ENCODE measurements around the gene LRRC8B. TPM values are rescaled to one million over a fixed set of nuclear protein-coding genes. Genes with fewer than 3 reads are reported as not detected.
"Not testable (repeated sequence)": the region's sequence is repeated elsewhere in the genome, so short reads cannot be mapped to it uniquely, and the experiment has no call there.

Gene LRRC8B
- total RNA-seq, 3 donors from 2014 or later, result 71.5 to 81.9 (median 73.0) TPM

DNA sequence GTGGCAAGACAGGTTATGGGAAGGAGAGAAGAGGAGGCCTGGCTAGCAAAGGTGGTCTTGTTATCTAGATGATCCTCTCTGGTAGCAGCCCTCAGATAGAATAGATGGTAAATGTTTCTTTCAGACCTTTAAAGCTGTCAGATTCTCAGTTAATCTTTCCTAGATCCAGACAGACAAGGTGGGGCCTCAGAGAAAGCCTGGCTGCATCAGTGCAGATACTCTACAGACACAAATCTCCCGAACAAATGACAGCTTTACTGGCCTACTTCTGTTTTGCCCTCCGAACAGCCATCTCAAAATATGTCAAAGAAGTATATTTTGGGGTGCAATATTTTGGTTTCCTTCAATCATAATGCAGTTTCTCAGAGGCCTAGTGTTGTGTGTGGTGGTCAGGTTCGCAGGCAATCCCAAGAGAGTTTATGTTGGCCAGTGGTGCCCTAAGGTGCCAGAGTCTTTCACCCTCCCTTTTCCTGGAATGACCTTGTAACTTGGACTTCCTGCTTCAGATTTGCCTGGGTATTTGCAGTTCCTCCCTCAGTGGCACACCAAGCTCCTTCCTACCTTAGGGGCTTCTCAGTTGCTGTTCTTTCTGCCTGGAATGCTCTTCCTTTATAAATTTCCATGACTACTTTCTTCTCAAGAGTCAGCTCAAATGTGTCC is 7.0 kb downstream of the LRRC8B start:
- Mint-ChIP-seq H3K4me1 (ENCODE audit: low read depth) (peaks cover 63% of the 10 kb centered on the region), H3K9me3 (peaks cover 4% of the 10 kb centered on the region), H3K4me3 (peak overlapping the region; percentile 50), H3K36me3 (ENCODE audit: insufficient read depth) (peaks cover 50% of the 10 kb centered on the region), H3K27me3 (ENCODE audit: low read depth) (no peaks in the 10 kb centered on the region)
- no peak for DNase-seq
- no peak for ATAC-seq

- H3K27me3 Mint-ChIP-seq (ENCODE audit: low read depth), result no peaks in the 10 kb centered on the region
- peaks cover 7% of the 10 kb centered on the region for H3K9me3 Mint-ChIP-seq
- peaks cover 55% of the 10 kb centered on the region for H3K36me3 Mint-ChIP-seq (ENCODE audit: insufficient read depth)
- DNase-seq (no peak), ATAC-seq (no peak)
- peaks cover 68% of the 10 kb centered on the region for H3K4me1 Mint-ChIP-seq (ENCODE audit: low read depth)
- peak overlapping the region; percentile 50 for H3K4me3 Mint-ChIP-seq
These were observed 7.6 kb downstream of the LRRC8B start for GRCh38 chr1:89532228-89532627.

DNA sequence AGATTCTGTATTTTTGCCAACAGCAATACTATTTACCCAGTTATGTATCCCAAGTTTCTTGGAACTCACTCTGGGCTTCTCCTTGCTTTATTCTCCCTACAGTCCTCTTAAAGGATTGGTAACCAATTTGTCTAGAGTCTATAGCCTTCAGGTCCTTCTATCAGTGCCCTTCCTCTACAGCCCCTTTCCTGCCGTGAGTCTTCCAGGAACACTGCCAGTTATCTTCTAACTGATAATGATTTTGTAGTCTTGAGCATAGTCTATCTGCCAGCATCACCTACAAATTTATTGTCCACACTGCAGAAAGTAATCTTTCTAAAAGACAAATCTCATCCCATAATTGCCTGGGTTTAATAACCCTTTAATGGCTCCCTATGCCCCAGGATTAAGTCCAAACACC is 8.2 kb downstream of the LRRC8B start:
- no peak for ATAC-seq

GRCh38 chr1:89535537-89535936 is 10.9 kb downstream of the LRRC8B start:
- no peak for DNase-seq
- ATAC-seq, result no peak
- H3K4me1 Mint-ChIP-seq (ENCODE audit: low read depth), result peaks cover 82% of the 10 kb centered on the region
- no peaks in the 10 kb centered on the region for H3K27me3 Mint-ChIP-seq (ENCODE audit: low read depth)
- peaks cover 66% of the 10 kb centered on the region for H3K36me3 Mint-ChIP-seq (ENCODE audit: insufficient read depth)
- no peak overlapping the region for H3K4me3 Mint-ChIP-seq
- H3K9me3 Mint-ChIP-seq, result peaks cover 7% of the 10 kb centered on the region

More for the DNA sequence above, 8.2 kb downstream of the LRRC8B start:
- Mint-ChIP-seq H3K36me3 (ENCODE audit: insufficient read depth) (peaks cover 56% of the 10 kb centered on the region), H3K4me3 (no peak overlapping the region), H3K4me1 (ENCODE audit: low read depth) (peaks cover 73% of the 10 kb centered on the region), H3K9me3 (peaks cover 7% of the 10 kb centered on the region), H3K27me3 (ENCODE audit: low read depth) (no peaks in the 10 kb centered on the region)
- no peak for DNase-seq

GRCh38 chr1:89536555-89537341 is 12.1 kb downstream of the LRRC8B start:
- Mint-ChIP-seq H3K27me3 (ENCODE audit: low read depth) (no peaks in the 10 kb centered on the region), H3K36me3 (ENCODE audit: insufficient read depth) (peaks cover 60% of the 10 kb centered on the region), H3K4me1 (ENCODE audit: low read depth) (peaks cover 78% of the 10 kb centered on the region), H3K4me3 (peak overlapping the region; percentile 20), H3K9me3 (peaks cover 7% of the 10 kb centered on the region)
- no peak for DNase-seq
- ATAC-seq, result peak; percentile 72 to 79

DNA sequence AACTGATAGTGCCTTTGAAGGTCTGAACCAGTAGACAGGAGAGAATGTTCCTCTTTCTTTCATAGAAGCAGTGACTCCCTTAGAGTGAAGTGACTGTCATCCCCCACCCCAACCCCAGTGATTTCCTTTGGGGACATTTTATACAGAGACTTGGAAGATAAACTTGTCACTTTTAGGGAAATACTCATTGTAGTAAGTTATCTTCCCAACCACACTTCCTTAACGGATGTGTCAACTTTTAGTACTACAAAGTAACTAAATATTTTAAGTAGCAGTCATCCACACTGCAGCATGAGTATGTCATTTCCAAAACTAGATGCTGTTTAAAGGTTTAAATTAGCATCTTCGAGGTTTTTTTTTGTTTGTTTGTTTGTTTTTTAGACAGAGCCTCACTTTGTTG is 13.7 kb downstream of the LRRC8B start:
- Mint-ChIP-seq H3K4me1 (ENCODE audit: low read depth) (peaks cover 74% of the 10 kb centered on the region), H3K4me3 (peak overlapping the region; percentile 2), H3K27me3 (ENCODE audit: low read depth) (no peaks in the 10 kb centered on the region), H3K36me3 (ENCODE audit: insufficient read depth) (peaks cover 54% of the 10 kb centered on the region), H3K9me3 (peaks cover 3% of the 10 kb centered on the region)
- ATAC-seq, result no peak
- no peak for DNase-seq

GRCh38 chr1:89539128-89539527 is 14.5 kb downstream of the LRRC8B start:
- Mint-ChIP-seq H3K4me3 (no peak overlapping the region), H3K4me1 (ENCODE audit: low read depth) (peaks cover 71% of the 10 kb centered on the region), H3K36me3 (ENCODE audit: insufficient read depth) (peaks cover 53% of the 10 kb centered on the region), H3K9me3 (peaks cover 3% of the 10 kb centered on the region), H3K27me3 (ENCODE audit: low read depth) (no peaks in the 10 kb centered on the region)
- ATAC-seq (no peak), DNase-seq (no peak)

GRCh38 chr1:89540406-89540970 is 15.9 kb downstream of the LRRC8B start:
- Mint-ChIP-seq H3K4me1 (ENCODE audit: low read depth) (peaks cover 76% of the 10 kb centered on the region), H3K9me3 (peaks cover 3% of the 10 kb centered on the region), H3K27me3 (ENCODE audit: low read depth) (no peaks in the 10 kb centered on the region), H3K4me3 (peak overlapping the region; percentile 73), H3K36me3 (ENCODE audit: insufficient read depth) (peaks cover 48% of the 10 kb centered on the region)
- no peak for DNase-seq
- ATAC-seq, result peak; percentile 42 to 57

GRCh38 chr1:89542345-89542744 is 17.7 kb downstream of the LRRC8B start:
- no peaks in the 10 kb centered on the region for H3K9me3 Mint-ChIP-seq
- H3K36me3 Mint-ChIP-seq (ENCODE audit: insufficient read depth), result peaks cover 51% of the 10 kb centered on the region
- DNase-seq (no peak), ATAC-seq (no peak)
- H3K4me3 Mint-ChIP-seq, result no peak overlapping the region
- no peaks in the 10 kb centered on the region for H3K27me3 Mint-ChIP-seq (ENCODE audit: low read depth)
- peaks cover 77% of the 10 kb centered on the region for H3K4me1 Mint-ChIP-seq (ENCODE audit: low read depth)

GRCh38 chr1:89543632-89544031 is 19.0 kb downstream of the LRRC8B start:
- H3K9me3 Mint-ChIP-seq; ATAC-seq; H3K4me3 Mint-ChIP-seq; H3K27me3 Mint-ChIP-seq (ENCODE audit: low read depth); DNase-seq: not testable (repeated sequence)
- peaks cover 48% of the 10 kb centered on the region for H3K36me3 Mint-ChIP-seq (ENCODE audit: insufficient read depth)
- peaks cover 79% of the 10 kb centered on the region for H3K4me1 Mint-ChIP-seq (ENCODE audit: low read depth)

DNA sequence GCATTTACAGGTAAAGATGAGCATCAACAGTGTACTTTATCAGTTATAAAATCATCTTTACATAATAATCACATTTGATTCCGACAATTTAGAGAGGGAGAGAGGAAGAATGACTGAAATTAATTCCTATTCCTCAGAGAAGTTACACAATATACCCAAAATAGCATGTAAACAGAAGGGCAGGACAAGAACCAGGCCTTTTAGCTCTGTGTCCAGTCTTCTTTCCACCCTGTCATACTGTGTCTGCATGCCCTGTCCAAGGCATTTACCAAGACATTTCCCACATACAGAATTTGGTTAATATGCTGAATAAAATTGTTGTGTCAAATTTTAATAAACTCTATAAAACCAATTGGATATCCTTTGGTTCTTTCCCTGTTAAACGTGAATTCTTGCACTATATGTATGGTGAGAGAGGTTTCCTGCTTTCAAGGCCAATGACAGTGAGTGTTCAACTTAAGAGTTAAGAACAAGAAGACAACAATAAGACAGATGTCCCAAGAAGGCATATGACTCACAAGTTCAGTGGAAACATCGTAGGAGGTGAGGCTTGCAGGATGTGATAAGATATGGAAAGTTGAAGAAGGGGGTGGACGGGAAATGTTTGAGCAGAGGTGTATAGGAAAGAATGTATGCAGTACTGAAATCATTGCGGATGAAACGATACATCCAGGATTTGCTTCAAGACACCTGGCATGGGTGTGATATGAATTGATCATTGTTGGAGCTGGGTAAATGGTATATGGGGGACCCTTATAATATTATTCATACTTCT is 20.8 kb downstream of the LRRC8B start:
- Mint-ChIP-seq H3K4me3 (peak overlapping the region; percentile 29), H3K9me3 (no peaks in the 10 kb centered on the region), H3K36me3 (ENCODE audit: insufficient read depth) (peaks cover 53% of the 10 kb centered on the region), H3K4me1 (ENCODE audit: low read depth) (peaks cover 83% of the 10 kb centered on the region), H3K27me3 (ENCODE audit: low read depth) (no peaks in the 10 kb centered on the region)
- DNase-seq (peak; percentile 37), ATAC-seq (peak; percentile 82 to 83)

GRCh38 chr1:89546082-89546889 is 21.7 kb downstream of the LRRC8B start:
- Mint-ChIP-seq H3K36me3 (ENCODE audit: insufficient read depth) (peaks cover 53% of the 10 kb centered on the region), H3K9me3 (no peaks in the 10 kb centered on the region), H3K27me3 (ENCODE audit: low read depth) (no peaks in the 10 kb centered on the region), H3K4me1 (ENCODE audit: low read depth) (peaks cover 83% of the 10 kb centered on the region), H3K4me3 (peak overlapping the region; percentile 42)
- DNase-seq, result no peak
- peak in 1 of 2 donors; percentile 12 for ATAC-seq

- H3K27me3 Mint-ChIP-seq (ENCODE audit: low read depth), result no peaks in the 10 kb centered on the region
- H3K36me3 Mint-ChIP-seq (ENCODE audit: insufficient read depth), result peaks cover 54% of the 10 kb centered on the region
- ATAC-seq (peak; percentile 24 to 31), DNase-seq (no peak)
- H3K4me3 Mint-ChIP-seq, result peak overlapping the region; percentile 21
- no peaks in the 10 kb centered on the region for H3K9me3 Mint-ChIP-seq
- H3K4me1 Mint-ChIP-seq (ENCODE audit: low read depth), result peaks cover 85% of the 10 kb centered on the region
These were observed 22.4 kb downstream of the LRRC8B start for GRCh38 chr1:89546934-89547562.
